Astrocyte (in vitro differentiated cells and primary cell): ENCODE data around the gene PPFIA1. TPM values are rescaled to one million over a fixed set of nuclear protein-coding genes. Genes with fewer than 3 reads are reported as not detected.

ENCODE experiments used
- DNase-seq: peaks from one replicate; pipeline ENCODE4 v3.0.0-alpha.2; 2010; ENCODE audit warnings: low read depth
- FAIRE-seq: peaks from 2 replicates; lab custom pipeline; 2011; peaks lifted over from hg19 to GRCh38; lab: Jason Lieb, UNC
- H2AFZ ChIP-seq: 2 replicates; pipeline ENCODE4 v1.6.0; 2012; ENCODE audit warnings: low read depth, low read length, inconsistent platforms
- H3K27ac ChIP-seq: 2 replicates; pipeline ENCODE4 v1.5.1; 2011; ENCODE audit warnings: low read depth, low read length, inconsistent platforms
- H3K27me3 ChIP-seq: 2 replicates; pipeline ENCODE4 v1.6.0; 2011; ENCODE audit warnings: low read length, inconsistent platforms; ENCODE audit not compliant: insufficient read depth
- H3K36me3 ChIP-seq: 2 replicates; pipeline ENCODE4 v1.5.1; 2011; ENCODE audit warnings: low read length, inconsistent platforms; ENCODE audit not compliant: insufficient read depth
- H3K4me1 ChIP-seq: 2 replicates; pipeline ENCODE4 v1.5.1; 2011; ENCODE audit warnings: low read length, inconsistent platforms; ENCODE audit not compliant: insufficient read depth
- H3K4me2 ChIP-seq: 2 replicates; pipeline ENCODE4 v1.6.0; 2012; ENCODE audit warnings: low read length, inconsistent platforms
- H3K4me3 ChIP-seq: 2 replicates; pipeline ENCODE4 v1.5.1; 2011; ENCODE audit warnings: low read depth, mild to moderate bottlenecking, low read length, inconsistent platforms; ENCODE audit not compliant: insufficient read depth
- H3K79me2 ChIP-seq: 2 replicates; pipeline ENCODE4 v1.6.0; 2012; ENCODE audit warnings: mild to moderate bottlenecking, low read length, inconsistent platforms; ENCODE audit not compliant: insufficient read depth
- H3K9ac ChIP-seq: 2 replicates; pipeline ENCODE4 v1.6.0; 2012; ENCODE audit warnings: mild to moderate bottlenecking, low read length, inconsistent platforms
- H3K9me3 ChIP-seq: 2 replicates; pipeline ENCODE4 v1.5.1; 2012; ENCODE audit warnings: low read depth, mild to moderate bottlenecking, low read length, inconsistent platforms; ENCODE audit not compliant: insufficient read depth
- H4K20me1 ChIP-seq: 2 replicates; pipeline ENCODE4 v1.6.0; 2012; ENCODE audit warnings: low read length, inconsistent platforms; ENCODE audit not compliant: insufficient read depth
- H3K27ac Mint-ChIP-seq: one replicate; pipeline ENCODE4 v1.8.0; 2021; ENCODE audit warnings: mild to moderate bottlenecking, mixed read lengths; ENCODE audit not compliant: unreplicated experiment
- H3K27me3 Mint-ChIP-seq: one replicate; pipeline ENCODE4 v1.8.0; 2021; ENCODE audit warnings: low read depth, mixed read lengths; ENCODE audit not compliant: unreplicated experiment
- H3K36me3 Mint-ChIP-seq: one replicate; pipeline ENCODE4 v1.8.0; 2021; ENCODE audit warnings: low read depth, mixed read lengths; ENCODE audit not compliant: unreplicated experiment
- H3K4me1 Mint-ChIP-seq: one replicate; pipeline ENCODE4 v1.8.0; 2021; ENCODE audit warnings: low read depth, mixed read lengths; ENCODE audit not compliant: unreplicated experiment
- H3K4me3 Mint-ChIP-seq: one replicate; pipeline ENCODE4 v1.8.0; 2021; ENCODE audit warnings: mild to moderate bottlenecking, moderate library complexity, mixed read lengths; ENCODE audit not compliant: unreplicated experiment
- H3K9me3 Mint-ChIP-seq: one replicate; pipeline ENCODE4 v1.8.0; 2021; ENCODE audit warnings: mild to moderate bottlenecking, mixed read lengths; ENCODE audit not compliant: unreplicated experiment
- CTCF ChIP-seq: IDR thresholded peaks from 2 replicates; pipeline ENCODE4 v1.5.1; 2011; ENCODE audit warnings: low read depth, mild to moderate bottlenecking, inconsistent platforms, low read length, moderate library complexity; ENCODE audit not compliant: insufficient read depth
- EZH2 ChIP-seq: IDR thresholded peaks from 2 replicates; pipeline ENCODE4 v1.6.1; 2012; ENCODE audit warnings: mild to moderate bottlenecking, low read length, inconsistent platforms; ENCODE audit not compliant: insufficient read depth
- total RNA-seq: library from RNA; stranded (reverse); gene quantifications from 2 replicates; pipeline ENCODE4 v1.2.1, GENCODE V29; 2021

PPFIA1 gene
- total RNA-seq, 1 donor from 2014 or later = 54.7 TPM

DNA sequence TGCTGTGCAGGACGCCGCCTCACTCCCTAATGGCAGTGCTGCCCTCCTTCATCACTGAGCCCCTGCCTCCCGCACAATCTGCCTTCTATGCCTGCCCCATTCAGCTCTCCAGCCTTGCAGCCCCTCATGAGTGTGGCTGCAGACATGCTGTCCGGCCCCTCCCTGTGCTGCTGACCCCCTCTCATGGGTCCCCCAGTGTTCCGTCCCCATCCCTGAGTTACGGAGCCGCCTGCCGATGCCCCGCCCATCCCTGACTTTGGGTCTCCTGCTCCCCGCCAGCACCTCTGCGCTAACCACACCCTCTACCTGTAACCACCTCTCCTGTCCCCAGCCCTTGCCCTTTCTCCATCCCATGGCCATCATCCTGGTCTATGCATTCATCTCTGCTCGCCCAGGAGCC lies 161.1 kb downstream of the PPFIA1 start:
- Histone ChIP-seq H3K27me3 (no peaks in the 10 kb centered on the region), H3K27ac (no peak overlapping the region), H2AFZ (no peak overlapping the region), H3K9ac (no peak overlapping the region), H3K4me2 (no peak overlapping the region), H3K9me3 (no peaks in the 10 kb centered on the region), H3K79me2 (peaks cover 16% of the 10 kb centered on the region), H3K36me3 (peaks cover 61% of the 10 kb centered on the region), H4K20me1 (peaks cover 92% of the 10 kb centered on the region), H3K4me3 (no peak overlapping the region), H3K4me1 (no peaks in the 10 kb centered on the region)
- peaks cover 35% of the 10 kb centered on the region for H3K36me3 Mint-ChIP-seq
- H3K27ac Mint-ChIP-seq = no peak overlapping the region
- no peaks in the 10 kb centered on the region for H3K9me3 Mint-ChIP-seq
- no peaks in the 10 kb centered on the region for H3K27me3 Mint-ChIP-seq
- DNase-seq (no peak), FAIRE-seq (no peak)
- peaks cover 5% of the 10 kb centered on the region for H3K4me1 Mint-ChIP-seq
- no peak overlapping the region for H3K4me3 Mint-ChIP-seq
- TF ChIP-seq EZH2 (no peak), CTCF (no peak)

DNA sequence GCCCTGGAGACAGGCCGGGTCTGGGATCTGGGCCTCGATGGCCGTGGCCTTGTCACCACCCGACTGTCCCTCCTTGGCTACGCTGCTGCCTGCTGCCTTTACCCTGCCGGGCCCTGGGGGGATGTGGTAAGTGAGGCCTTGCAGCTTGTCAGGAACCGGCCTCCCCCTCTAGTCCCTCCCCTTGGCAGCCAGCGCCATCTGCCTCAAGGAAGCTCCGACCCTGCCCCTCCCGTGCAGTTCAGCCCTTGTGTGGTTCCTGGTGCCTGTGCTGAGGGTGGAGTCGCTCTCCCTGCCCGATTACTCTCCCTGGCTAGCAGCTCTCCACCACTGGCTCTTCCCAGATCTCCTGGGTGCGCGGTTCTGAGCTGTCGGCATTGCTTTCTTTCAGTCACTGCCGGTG lies 161.6 kb downstream of the PPFIA1 start:
- Mint-ChIP-seq H3K27ac (no peak overlapping the region), H3K4me1 (peaks cover 5% of the 10 kb centered on the region), H3K36me3 (peaks cover 36% of the 10 kb centered on the region), H3K4me3 (no peak overlapping the region), H3K9me3 (no peaks in the 10 kb centered on the region), H3K27me3 (no peaks in the 10 kb centered on the region)
- no peak for TF ChIP-seq EZH2
- no peak for TF ChIP-seq CTCF
- Histone ChIP-seq H2AFZ (no peak overlapping the region), H4K20me1 (peaks cover 94% of the 10 kb centered on the region), H3K9ac (no peak overlapping the region), H3K9me3 (no peaks in the 10 kb centered on the region), H3K27me3 (no peaks in the 10 kb centered on the region), H3K4me1 (no peaks in the 10 kb centered on the region), H3K27ac (no peak overlapping the region), H3K4me2 (no peak overlapping the region), H3K4me3 (no peak overlapping the region), H3K36me3 (peaks cover 62% of the 10 kb centered on the region), H3K79me2 (peaks cover 16% of the 10 kb centered on the region)
- DNase-seq (no peak), FAIRE-seq (no peak)

DNA sequence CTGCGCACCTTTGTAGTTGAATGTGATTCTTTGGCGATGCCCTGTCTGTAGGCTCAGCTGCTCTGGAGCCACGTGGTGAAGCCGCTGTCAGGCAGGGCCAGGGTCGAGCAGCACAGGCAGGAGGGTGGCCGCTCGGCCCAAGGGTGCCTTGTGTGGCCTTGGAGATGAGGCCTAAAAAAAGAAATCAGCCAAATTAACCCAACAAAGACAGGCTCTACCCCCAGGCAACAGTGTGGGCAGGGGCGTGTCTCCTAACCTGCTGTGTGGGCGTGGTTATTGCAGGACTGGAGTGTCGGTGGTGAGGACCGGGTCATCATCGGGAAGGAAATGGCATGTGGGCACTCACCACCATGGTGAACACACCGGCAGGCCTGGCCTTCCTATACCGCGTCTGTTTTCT lies 162.1 kb downstream of the PPFIA1 start:
- Histone ChIP-seq H2AFZ (no peak overlapping the region), H3K27ac (no peak overlapping the region), H3K9ac (no peak overlapping the region), H3K27me3 (no peaks in the 10 kb centered on the region), H3K4me1 (no peaks in the 10 kb centered on the region), H3K79me2 (peaks cover 16% of the 10 kb centered on the region), H3K9me3 (no peaks in the 10 kb centered on the region), H3K36me3 (peaks cover 61% of the 10 kb centered on the region), H3K4me2 (no peak overlapping the region), H3K4me3 (no peak overlapping the region), H4K20me1 (peaks cover 94% of the 10 kb centered on the region)
- no peaks in the 10 kb centered on the region for H3K27me3 Mint-ChIP-seq
- TF ChIP-seq EZH2 = no peak
- no peak for TF ChIP-seq CTCF
- peaks cover 36% of the 10 kb centered on the region for H3K36me3 Mint-ChIP-seq
- DNase-seq = no peak
- H3K9me3 Mint-ChIP-seq = no peaks in the 10 kb centered on the region
- H3K4me3 Mint-ChIP-seq = no peak overlapping the region
- FAIRE-seq = no peak
- H3K27ac Mint-ChIP-seq = no peak overlapping the region
- peaks cover 5% of the 10 kb centered on the region for H3K4me1 Mint-ChIP-seq
